ENCODE data around the gene ECSIT. TPM values are rescaled to one million over a fixed set of nuclear protein-coding genes. Genes with fewer than 3 reads are reported as not detected.
"Not testable (repeated sequence)": the region's sequence is repeated elsewhere in the genome, so short reads cannot be mapped to it uniquely, and the experiment has no call there.

Gene ECSIT
- total and polyA plus RNA-seq, 4 donors: 27.7 to 72.5 (median 33.9) TPM

DNA sequence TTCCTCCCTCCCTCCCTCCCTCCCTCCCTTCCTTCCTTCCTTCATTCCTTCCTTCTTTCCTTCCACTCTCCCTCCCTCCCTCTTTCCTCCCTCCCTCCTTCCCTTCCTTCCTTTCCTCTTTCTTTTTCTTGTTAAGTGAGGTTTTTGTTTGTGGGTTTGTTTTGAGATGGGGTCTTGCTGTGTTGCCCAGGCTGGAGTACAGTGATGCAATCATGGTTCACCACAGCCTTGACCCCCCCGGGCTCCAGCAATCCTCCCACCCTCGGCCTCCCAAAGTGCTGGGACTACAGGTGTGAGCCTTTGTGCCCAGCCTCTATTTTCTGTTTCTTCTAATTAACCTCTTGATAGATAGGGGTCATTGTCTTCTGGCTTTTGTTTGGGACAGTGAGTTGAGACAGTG lies 67.5 kb downstream of the ECSIT start:
- intact Hi-C loops (cut with DNase I): no loop called here
- H3K27me3 ChIP-seq (ENCODE audit: control insufficient read depth in 1 of 2, insufficient read depth in 2 of 2, low read length in 1 of 2): no peaks in the 10 kb centered on the region
- H3K4me1 ChIP-seq (ENCODE audit: control insufficient read depth in 1 of 2, insufficient read depth in 2 of 2, low read length in 2 of 2): no peaks in the 10 kb centered on the region
- H3K27ac ChIP-seq (ENCODE audit: low read depth in 1 of 2, low read length in 2 of 2): no peak overlapping the region
- DNase-seq (no peak), ATAC-seq (ENCODE audit: low FRiP score) (no peak)
- no peaks in the 10 kb centered on the region for H3K9me3 ChIP-seq (ENCODE audit: control insufficient read depth, low read length)
- 71 to 72% methylated on average over 2 of the region's 2 CpGs for WGBS, 2 donors
- no peak overlapping the region for H3K4me3 ChIP-seq (ENCODE audit: low read length in 2 of 2)
- H3K36me3 ChIP-seq (ENCODE audit: control insufficient read depth in 1 of 2, insufficient read depth in 2 of 2, low read length in 1 of 2): no peaks in the 10 kb centered on the region

DNA sequence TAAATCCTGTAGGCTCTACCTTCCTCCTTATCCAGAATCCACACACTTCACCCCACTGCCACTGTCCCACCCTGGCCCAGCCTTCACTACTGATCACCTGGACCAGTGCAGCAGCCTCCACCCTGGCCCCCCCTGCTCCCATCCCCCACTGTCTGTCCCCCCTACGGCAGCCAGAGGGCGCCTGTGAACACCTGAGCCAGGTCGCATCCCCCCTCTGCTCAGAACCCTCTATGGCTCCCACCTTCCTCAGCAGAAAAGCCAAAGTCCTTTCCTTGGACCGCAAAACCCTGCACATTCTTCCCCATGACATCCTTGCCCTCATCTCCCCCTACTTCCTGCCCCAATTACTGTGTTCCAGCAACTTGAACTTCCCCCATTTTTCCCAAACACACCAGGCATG lies 68.7 kb downstream of the ECSIT start:
- WGBS, 2 donors: 51 to 57% methylated on average over 4 of the region's 4 CpGs
- H3K27ac ChIP-seq (ENCODE audit: low read depth in 1 of 2, low read length in 2 of 2): no peak overlapping the region
- H3K4me3 ChIP-seq (ENCODE audit: low read length in 2 of 2): no peak overlapping the region
- intact Hi-C loops (cut with DNase I): no loop called here
- no peak for ATAC-seq (ENCODE audit: low FRiP score)
- no peaks in the 10 kb centered on the region for H3K27me3 ChIP-seq (ENCODE audit: control insufficient read depth in 1 of 2, insufficient read depth in 2 of 2, low read length in 1 of 2)
- no peaks in the 10 kb centered on the region for H3K36me3 ChIP-seq (ENCODE audit: control insufficient read depth in 1 of 2, insufficient read depth in 2 of 2, low read length in 1 of 2)
- H3K4me1 ChIP-seq (ENCODE audit: control insufficient read depth in 1 of 2, insufficient read depth in 2 of 2, low read length in 2 of 2): no peaks in the 10 kb centered on the region
- no peaks in the 10 kb centered on the region for H3K9me3 ChIP-seq (ENCODE audit: control insufficient read depth, low read length)
- DNase-seq: no peak

- H3K9me3 ChIP-seq (ENCODE audit: control insufficient read depth, low read length); H3K27me3 ChIP-seq (ENCODE audit: control insufficient read depth in 1 of 2, insufficient read depth in 2 of 2, low read length in 1 of 2); H3K27ac ChIP-seq (ENCODE audit: low read depth in 1 of 2, low read length in 2 of 2); H3K4me1 ChIP-seq (ENCODE audit: control insufficient read depth in 1 of 2, insufficient read depth in 2 of 2, low read length in 2 of 2); ATAC-seq (ENCODE audit: low FRiP score); H3K36me3 ChIP-seq (ENCODE audit: control insufficient read depth in 1 of 2, insufficient read depth in 2 of 2, low read length in 1 of 2); DNase-seq; intact Hi-C loops (cut with DNase I); H3K4me3 ChIP-seq (ENCODE audit: low read length in 2 of 2): not testable (repeated sequence)
- WGBS, 2 donors: 83 to 85% methylated on average over 11 of the region's 11 CpGs
These were observed 70.0 kb downstream of the ECSIT start for GRCh38 chr19:11458912-11459311.

DNA sequence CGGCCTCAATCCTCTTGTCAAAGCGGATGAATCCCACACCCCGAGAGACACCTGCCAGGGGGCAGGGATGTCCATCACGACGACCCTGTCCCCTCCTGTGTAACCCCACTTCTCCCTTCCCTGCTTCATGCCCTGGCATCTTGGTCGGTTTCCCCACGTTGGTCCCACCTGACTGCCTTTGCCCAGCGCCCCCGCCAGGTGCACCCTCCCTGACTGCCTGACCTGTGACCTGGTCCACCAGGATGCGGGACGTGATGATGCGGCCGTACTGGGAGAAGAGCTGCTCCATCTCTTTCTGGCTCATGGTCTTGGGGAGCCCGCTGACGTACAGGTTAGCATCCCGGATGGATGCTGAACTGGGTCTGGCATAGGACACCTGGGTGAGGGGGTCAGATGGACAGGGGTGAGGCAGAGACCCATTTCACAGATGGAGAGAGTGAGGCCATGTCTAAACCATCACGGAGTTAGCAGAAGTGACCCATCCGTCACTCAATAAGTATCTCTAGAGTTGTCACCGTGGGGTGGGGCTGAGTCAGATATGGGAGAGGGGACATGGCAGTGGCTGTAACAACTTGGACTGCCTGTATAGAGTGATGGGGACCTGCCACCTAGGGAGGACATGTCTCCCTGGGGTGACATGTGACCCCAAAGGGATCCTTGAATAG lies 70.6 kb downstream of the ECSIT start:
- 88 to 89% methylated on average over 19 of the region's 19 CpGs for WGBS, 2 donors
- no peak for ATAC-seq (ENCODE audit: low FRiP score)
- Histone ChIP-seq H3K27ac (ENCODE audit: low read depth in 1 of 2, low read length in 2 of 2) (no peak overlapping the region), H3K36me3 (ENCODE audit: control insufficient read depth in 1 of 2, insufficient read depth in 2 of 2, low read length in 1 of 2) (no peaks in the 10 kb centered on the region), H3K4me3 (ENCODE audit: low read length in 2 of 2) (no peak overlapping the region), H3K27me3 (ENCODE audit: control insufficient read depth in 1 of 2, insufficient read depth in 2 of 2, low read length in 1 of 2) (no peaks in the 10 kb centered on the region), H3K9me3 (ENCODE audit: control insufficient read depth, low read length) (no peaks in the 10 kb centered on the region), H3K4me1 (ENCODE audit: control insufficient read depth in 1 of 2, insufficient read depth in 2 of 2, low read length in 2 of 2) (no peaks in the 10 kb centered on the region)
- intact Hi-C loops (cut with DNase I): no loop called here
- no peak for DNase-seq

DNA sequence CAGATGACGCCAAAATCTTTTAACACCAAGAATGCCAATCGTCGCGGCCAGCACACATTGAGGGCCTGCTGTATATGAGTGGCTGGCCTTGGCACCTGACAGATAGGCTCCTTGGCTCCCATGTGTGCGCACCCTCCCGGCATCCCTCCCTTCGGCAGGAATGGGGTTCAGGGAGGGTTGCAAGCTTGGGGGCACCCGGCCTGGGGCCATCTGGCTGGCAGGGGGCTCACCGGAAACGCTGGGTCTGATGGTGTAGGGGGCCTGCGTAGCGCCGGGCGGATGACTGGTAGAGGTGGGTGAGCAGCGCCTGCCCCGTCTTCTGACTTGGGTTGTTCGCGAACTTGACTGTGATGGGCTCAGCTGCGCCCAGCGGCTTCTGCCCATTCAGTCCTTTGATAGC lies 71.1 kb downstream of the ECSIT start:
- WGBS, 2 donors: 83 to 84% methylated on average over 18 to 20 of the region's 20 CpGs
- intact Hi-C loops (cut with DNase I): no loop called here
- H3K4me1 ChIP-seq (ENCODE audit: control insufficient read depth in 1 of 2, insufficient read depth in 2 of 2, low read length in 2 of 2): no peaks in the 10 kb centered on the region
- H3K9me3 ChIP-seq (ENCODE audit: control insufficient read depth, low read length): no peaks in the 10 kb centered on the region
- no peak overlapping the region for H3K4me3 ChIP-seq (ENCODE audit: low read length in 2 of 2)
- peak; percentile 36 for ATAC-seq (ENCODE audit: low FRiP score)
- H3K36me3 ChIP-seq (ENCODE audit: control insufficient read depth in 1 of 2, insufficient read depth in 2 of 2, low read length in 1 of 2): no peaks in the 10 kb centered on the region
- H3K27ac ChIP-seq (ENCODE audit: low read depth in 1 of 2, low read length in 2 of 2): no peak overlapping the region
- no peak for DNase-seq
- H3K27me3 ChIP-seq (ENCODE audit: control insufficient read depth in 1 of 2, insufficient read depth in 2 of 2, low read length in 1 of 2): no peaks in the 10 kb centered on the region

DNA sequence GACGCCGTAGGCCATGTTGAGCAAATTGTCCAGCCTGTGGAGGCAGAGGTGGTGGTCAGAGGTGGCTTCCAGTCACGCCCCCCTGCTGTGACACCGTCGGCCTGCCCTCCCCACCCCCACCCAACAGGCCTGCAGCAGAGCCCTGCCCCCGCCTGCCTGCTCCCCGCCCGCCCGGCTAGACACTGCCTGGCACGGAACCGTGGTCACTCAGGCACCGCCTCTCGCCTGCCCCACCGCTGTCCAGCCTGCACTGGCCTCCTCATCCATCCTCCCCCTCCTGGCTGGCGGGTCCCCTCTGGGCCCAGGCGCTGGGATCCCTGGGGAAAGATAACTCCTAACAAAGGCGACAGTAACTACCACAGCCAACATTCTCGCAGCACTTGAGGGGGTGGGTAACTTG lies 71.8 kb downstream of the ECSIT start:
- 12 to 13% methylated on average over 9 to 18 of the region's 18 CpGs for WGBS, 2 donors
- H3K27me3 ChIP-seq (ENCODE audit: control insufficient read depth in 1 of 2, insufficient read depth in 2 of 2, low read length in 1 of 2): no peaks in the 10 kb centered on the region
- H3K4me3 ChIP-seq (ENCODE audit: low read length in 2 of 2): no peak overlapping the region
- no peaks in the 10 kb centered on the region for H3K4me1 ChIP-seq (ENCODE audit: control insufficient read depth in 1 of 2, insufficient read depth in 2 of 2, low read length in 2 of 2)
- ATAC-seq (ENCODE audit: low FRiP score): no peak
- no peaks in the 10 kb centered on the region for H3K9me3 ChIP-seq (ENCODE audit: control insufficient read depth, low read length)
- no peaks in the 10 kb centered on the region for H3K36me3 ChIP-seq (ENCODE audit: control insufficient read depth in 1 of 2, insufficient read depth in 2 of 2, low read length in 1 of 2)
- intact Hi-C loops (cut with DNase I): no loop called here
- DNase-seq: no peak
- no peak overlapping the region for H3K27ac ChIP-seq (ENCODE audit: low read depth in 1 of 2, low read length in 2 of 2)

DNA sequence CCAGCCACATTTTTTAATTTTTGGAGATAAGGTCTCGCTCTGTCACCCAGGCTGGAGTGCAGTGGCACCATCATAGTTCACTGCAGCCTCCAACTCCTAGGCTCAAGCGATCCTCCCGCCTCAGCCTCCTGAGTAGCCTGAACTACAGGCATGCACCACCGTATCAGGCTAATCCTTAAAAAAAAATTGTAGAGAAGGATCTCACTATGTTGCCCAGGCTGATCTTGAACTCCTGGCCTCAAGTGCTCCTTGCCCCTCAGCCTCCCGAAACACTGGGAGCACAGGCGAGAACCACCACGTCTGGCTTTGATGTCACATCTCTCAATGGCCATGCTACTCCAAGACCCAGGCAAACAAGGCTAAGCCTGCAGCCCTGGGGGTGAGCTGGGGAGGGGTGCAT lies 72.3 kb downstream of the ECSIT start:
- no peaks in the 10 kb centered on the region for H3K4me1 ChIP-seq (ENCODE audit: control insufficient read depth in 1 of 2, insufficient read depth in 2 of 2, low read length in 2 of 2)
- no peak overlapping the region for H3K4me3 ChIP-seq (ENCODE audit: low read length in 2 of 2)
- no peaks in the 10 kb centered on the region for H3K36me3 ChIP-seq (ENCODE audit: control insufficient read depth in 1 of 2, insufficient read depth in 2 of 2, low read length in 1 of 2)
- DNase-seq: no peak
- intact Hi-C loops (cut with DNase I): no loop called here
- H3K9me3 ChIP-seq (ENCODE audit: control insufficient read depth, low read length): no peaks in the 10 kb centered on the region
- no peaks in the 10 kb centered on the region for H3K27me3 ChIP-seq (ENCODE audit: control insufficient read depth in 1 of 2, insufficient read depth in 2 of 2, low read length in 1 of 2)
- ATAC-seq (ENCODE audit: low FRiP score): no peak
- WGBS, 2 donors: 89 to 90% methylated on average over 7 of the region's 7 CpGs
- no peak overlapping the region for H3K27ac ChIP-seq (ENCODE audit: low read depth in 1 of 2, low read length in 2 of 2)

Small RNAs within 50 kb of the gene (microRNA-seq; reads per million reads assigned to microRNA genes)
- 0 reads per million in 2 donors for gene MIR7974

Other genes starting within 250 kb of the ECSIT start
- gene TSPAN16, start 233.0 kb downstream of the ECSIT start, total RNA-seq: not detected
- not detected for gene TSPAN16, start 233.0 kb downstream of the ECSIT start, polyA plus RNA-seq
- 10 to 100 TPM; 26.7 to 32.7 TPM for gene RAB3D, start 189.5 kb downstream of the ECSIT start, total RNA-seq
- 1 to 10 TPM; 3.0 to 7.1 TPM for gene RAB3D, start 189.5 kb downstream of the ECSIT start, polyA plus RNA-seq
- gene TMEM205, start 182.9 kb downstream of the ECSIT start, total RNA-seq: 10 to 100 TPM; 36.2 to 50.7 TPM
- gene TMEM205, start 182.9 kb downstream of the ECSIT start, polyA plus RNA-seq: 100 to 1,000 TPM in 1 of 2 donors, 10 to 100 TPM in 1; 25.5 to 119 TPM
- 10 to 100 TPM; 18.0 to 44.4 TPM for gene CCDC159, start 182.6 kb downstream of the ECSIT start, total RNA-seq
- 100 to 1,000 TPM in 1 of 2 donors, 10 to 100 TPM in 1; 28.3 to 111 TPM for gene CCDC159, start 182.6 kb downstream of the ECSIT start, polyA plus RNA-seq
- 10 to 100 TPM; 36.4 to 37.4 TPM for gene PLPPR2, start 173.7 kb downstream of the ECSIT start, total RNA-seq
- gene PLPPR2, start 173.7 kb downstream of the ECSIT start, polyA plus RNA-seq: 10 to 100 TPM; 11.4 to 41.0 TPM
- gene SWSAP1, start 154.5 kb downstream of the ECSIT start, total RNA-seq: 1 to 10 TPM; 1.5 to 1.7 TPM
- gene SWSAP1, start 154.5 kb downstream of the ECSIT start, polyA plus RNA-seq: 1 to 10 TPM in 1 of 2 donors, under 1 TPM in 1; 0.50 to 5.7 TPM
- gene EPOR, start 144.8 kb downstream of the ECSIT start, total RNA-seq: 10 to 100 TPM in 1 of 2 donors, 1 to 10 TPM in 1; 7.4 to 13.1 TPM
- gene EPOR, start 144.8 kb downstream of the ECSIT start, polyA plus RNA-seq: 10 to 100 TPM in 1 of 2 donors, under 1 TPM in 1; 0.63 to 32.4 TPM
- 10 to 100 TPM; 30.2 to 51.6 TPM for gene RGL3, start 109.8 kb downstream of the ECSIT start, total RNA-seq
- 10 to 100 TPM; 14.5 to 78.5 TPM for gene RGL3, start 109.8 kb downstream of the ECSIT start, polyA plus RNA-seq
- 1 to 10 TPM in 1 of 2 donors, under 1 TPM in 1; 0.49 to 1.8 TPM for gene ODAD3, start 94.0 kb downstream of the ECSIT start, total RNA-seq
- gene ODAD3, start 94.0 kb downstream of the ECSIT start, polyA plus RNA-seq: 1 to 10 TPM; 1.4 to 2.6 TPM
- 100 to 1,000 TPM; 168 to 207 TPM for gene PRKCSH, start 93.5 kb downstream of the ECSIT start, total RNA-seq
- gene PRKCSH, start 93.5 kb downstream of the ECSIT start, polyA plus RNA-seq: 100 to 1,000 TPM in 1 of 2 donors, 10 to 100 TPM in 1; 90.2 to 168 TPM
- not detected for gene ELAVL3, start 48.1 kb downstream of the ECSIT start, total RNA-seq
- under 1 TPM; 0.13 to 0.56 TPM for gene ELAVL3, start 48.1 kb downstream of the ECSIT start, polyA plus RNA-seq
- 10 to 100 TPM; 11.4 to 11.6 TPM for gene ZNF653, start 23.3 kb downstream of the ECSIT start, total RNA-seq
- 10 to 100 TPM in 1 of 2 donors, 1 to 10 TPM in 1; 5.4 to 22.5 TPM for gene ZNF653, start 23.3 kb downstream of the ECSIT start, polyA plus RNA-seq
- 1,000 to 10,000 TPM in 1 of 2 donors, 100 to 1,000 TPM in 1; 406 to 1,055 TPM for gene CNN1, start 9.7 kb upstream of the ECSIT start, total RNA-seq
- 100 to 1,000 TPM; 547 to 569 TPM for gene CNN1, start 9.7 kb upstream of the ECSIT start, polyA plus RNA-seq
- 10 to 100 TPM; 30.9 to 33.6 TPM for gene ELOF1, start 30.1 kb upstream of the ECSIT start, total RNA-seq
- 10 to 100 TPM; 37.8 to 75.4 TPM for gene ELOF1, start 30.1 kb upstream of the ECSIT start, polyA plus RNA-seq
- 10 to 100 TPM; 12.6 to 13.1 TPM for gene ACP5, start 48.5 kb upstream of the ECSIT start, total RNA-seq
- gene ACP5, start 48.5 kb upstream of the ECSIT start, polyA plus RNA-seq: 10 to 100 TPM in 1 of 2 donors, 1 to 10 TPM in 1; 5.2 to 45.3 TPM
- gene ZNF627, start 68.3 kb upstream of the ECSIT start, total RNA-seq: 10 to 100 TPM in 1 of 2 donors, 1 to 10 TPM in 1; 7.1 to 12.2 TPM
- 1 to 10 TPM; 2.5 to 5.6 TPM for gene ZNF627, start 68.3 kb upstream of the ECSIT start, polyA plus RNA-seq
- gene ZNF823, start 209.8 kb upstream of the ECSIT start, total RNA-seq: 1 to 10 TPM; 5.1 to 8.7 TPM
- 1 to 10 TPM; 3.1 to 3.4 TPM for gene ZNF823, start 209.8 kb upstream of the ECSIT start, polyA plus RNA-seq
- gene ZNF441, start 237.9 kb upstream of the ECSIT start, total RNA-seq: 10 to 100 TPM in 1 of 2 donors, 1 to 10 TPM in 1; 9.5 to 13.2 TPM
- 1 to 10 TPM; 4.1 to 8.1 TPM for gene ZNF441, start 237.9 kb upstream of the ECSIT start, polyA plus RNA-seq

All from aorta (tissue), 5 donors.